NT2/D1 (cell line): ENCODE data around the gene TNRC6C.

Source experiments
- YY1 ChIP-seq: IDR thresholded peaks from 2 replicates; pipeline ENCODE4 v1.6.1; 2011; ENCODE audit not compliant: insufficient read length, insufficient read depth
- ZNF274 ChIP-seq: IDR thresholded peaks from 2 replicates; pipeline ENCODE4 v1.6.1; 2011; ENCODE audit warnings: mild to moderate bottlenecking, low read depth, low read length

DNA sequence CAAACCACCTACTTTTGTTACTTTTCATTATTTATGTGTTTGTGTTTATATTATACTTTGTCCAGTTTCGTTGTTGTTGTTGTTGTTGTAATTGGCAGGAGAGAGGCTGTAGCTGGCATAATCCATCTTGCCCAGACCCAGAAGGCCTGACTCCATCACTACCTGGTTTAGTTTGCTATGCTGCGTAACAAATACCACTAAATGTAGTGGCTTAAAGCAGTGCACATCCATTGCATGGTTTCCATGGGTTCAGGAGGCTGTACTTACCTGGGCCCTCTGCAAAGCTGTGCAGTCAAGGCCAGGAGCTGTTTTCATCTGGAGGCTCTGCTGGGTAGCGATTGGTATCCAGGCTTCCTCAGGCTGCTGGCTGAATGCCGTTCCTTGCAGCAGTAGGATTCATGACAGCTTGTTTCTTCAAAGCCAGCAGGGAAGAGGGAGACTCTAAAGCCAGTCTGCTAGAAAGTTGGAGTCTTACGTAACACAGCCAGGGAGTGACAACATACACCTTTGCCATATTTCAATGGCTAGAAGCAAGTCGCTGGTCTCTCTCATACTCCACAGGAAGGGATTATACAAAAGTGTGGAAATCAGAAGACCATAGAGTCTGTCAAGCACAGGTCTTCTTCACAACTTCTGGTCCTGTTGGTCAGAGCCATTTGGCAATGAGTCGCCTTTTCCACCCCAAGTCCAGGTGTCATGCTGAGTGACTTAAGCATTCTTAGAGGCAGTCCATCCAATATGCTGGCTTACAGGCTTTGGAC is 41.1 kb downstream of the TNRC6C start:
- TF ChIP-seq YY1 (no peak), ZNF274 (no peak)
